Ovary (tissue), 3 donors: ENCODE data around the gene ANO10.

Experiments
- EP300 ChIP-seq: sonication (generic); formaldehyde crosslinking; IDR thresholded peaks from one replicate; pipeline ENCODE4 v1.6.1; 2017; ENCODE audit warnings: antibody characterized with exemption
- POLR2A ChIP-seq: fragments of 450-650 bp; IDR thresholded peaks from one replicate; pipeline ENCODE4 v1.6.1; 2017; ENCODE audit warnings: antibody characterized with exemption, mild to moderate bottlenecking, moderate library complexity
- TF ChIP-seq, protein P1 (sequence below), 3 donors: fragments of 450-650 bp in 2 of 3; fragments of 200-600 bp in 1 of 3; IDR thresholded peaks; one replicate each; pipeline versions ENCODE4 v1.5.1 to v1.8.0; 2016 to 2022; ENCODE audit warnings: antibody characterized with exemption in 3 of 3, mild to moderate bottlenecking in 1 of 3
- donor health status: DM: no; HTN: no; CAD: no.

DNA sequence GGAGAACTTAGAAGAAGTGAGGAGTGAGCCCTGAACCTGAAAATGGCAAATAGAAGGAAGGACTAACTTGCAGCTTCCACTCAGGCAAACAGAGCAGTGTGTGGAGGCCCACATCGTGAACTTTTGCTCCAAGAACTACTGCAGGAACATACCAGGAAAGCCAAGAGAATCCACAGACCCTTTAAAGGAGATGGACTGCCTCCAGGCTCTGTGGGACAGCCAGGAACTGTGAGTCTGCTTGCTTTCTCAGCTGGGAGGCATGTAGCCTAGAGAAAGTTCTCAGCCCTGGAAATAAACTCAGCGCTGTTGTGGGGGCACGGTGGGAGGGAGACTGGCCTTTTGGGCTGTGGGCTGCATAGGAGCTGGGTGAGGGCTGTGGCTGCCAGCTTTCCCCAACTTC lies 242.5 kb downstream of the ANO10 start:
- TF ChIP-seq, protein P1, sequence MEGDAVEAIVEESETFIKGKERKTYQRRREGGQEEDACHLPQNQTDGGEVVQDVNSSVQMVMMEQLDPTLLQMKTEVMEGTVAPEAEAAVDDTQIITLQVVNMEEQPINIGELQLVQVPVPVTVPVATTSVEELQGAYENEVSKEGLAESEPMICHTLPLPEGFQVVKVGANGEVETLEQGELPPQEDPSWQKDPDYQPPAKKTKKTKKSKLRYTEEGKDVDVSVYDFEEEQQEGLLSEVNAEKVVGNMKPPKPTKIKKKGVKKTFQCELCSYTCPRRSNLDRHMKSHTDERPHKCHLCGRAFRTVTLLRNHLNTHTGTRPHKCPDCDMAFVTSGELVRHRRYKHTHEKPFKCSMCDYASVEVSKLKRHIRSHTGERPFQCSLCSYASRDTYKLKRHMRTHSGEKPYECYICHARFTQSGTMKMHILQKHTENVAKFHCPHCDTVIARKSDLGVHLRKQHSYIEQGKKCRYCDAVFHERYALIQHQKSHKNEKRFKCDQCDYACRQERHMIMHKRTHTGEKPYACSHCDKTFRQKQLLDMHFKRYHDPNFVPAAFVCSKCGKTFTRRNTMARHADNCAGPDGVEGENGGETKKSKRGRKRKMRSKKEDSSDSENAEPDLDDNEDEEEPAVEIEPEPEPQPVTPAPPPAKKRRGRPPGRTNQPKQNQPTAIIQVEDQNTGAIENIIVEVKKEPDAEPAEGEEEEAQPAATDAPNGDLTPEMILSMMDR (IDR thresholded peaks at IDR 0.05), result no peak
- no peak for TF ChIP-seq EP300
- TF ChIP-seq POLR2A, result no peak
